Right cardiac atrium (tissue), 5 donors: Measurements from ENCODE around the gene BRAF. TPM values are rescaled to one million over a fixed set of nuclear protein-coding genes. Genes with fewer than 3 reads are reported as not detected.
"Not testable (repeated sequence)": the region's sequence is repeated elsewhere in the genome, so short reads cannot be mapped to it uniquely, and the experiment has no call there.

Experiments
- ATAC-seq, 2 donors: fragments of 200-7000 bp; cut with Tn5 transposase; one replicate each; pipeline versions ENCODE4 v1.8.0 to v1.9.1; 2020; ENCODE audit warnings: moderate library complexity in 2 of 2, mild to moderate bottlenecking in 1 of 2
- DNase-seq, 3 donors: peaks; one replicate each; pipeline ENCODE4 v3.0.0-alpha.2; 2020
- H3K27ac ChIP-seq: one replicate; pipeline ENCODE4 v1.5.1; 2013; ENCODE audit warnings: mild to moderate bottlenecking, low read length, control low read depth, moderate library complexity
- H3K27me3 ChIP-seq: one replicate; pipeline ENCODE4 v1.6.1; 2013; ENCODE audit not compliant: control insufficient read depth, insufficient read depth
- H3K4me1 ChIP-seq: one replicate; pipeline ENCODE4 v1.6.1; 2013; ENCODE audit warnings: low read length; ENCODE audit not compliant: control insufficient read depth, insufficient read depth
- H3K4me3 ChIP-seq: one replicate; pipeline ENCODE4 v1.5.1; 2013; ENCODE audit warnings: low read length, control low read depth
- H3K9me3 ChIP-seq: one replicate; pipeline ENCODE4 v1.6.1; 2013; ENCODE audit warnings: low read length; ENCODE audit not compliant: control insufficient read depth
- WGBS: extraction: QIAGEN DNeasy Blood & Tissue Kit; methylation state at CpG from one replicate; pipeline ENCODE4 v1.1.7; 2013; 5-methylcytosine and 5-hydroxymethylcytosine counted together
- intact Hi-C, 4 donors: fragments of 100-400 bp; cut with DNase I; formaldehyde crosslinking; loops; one replicate each; pipeline versions ENCODE4 v1.11.0 to v1.14.0; 2022 to 2023
- polyA plus RNA-seq: library from polyadenylated mRNA; stranded (reverse); fragments of 200-250 nt; gene quantifications from one replicate; pipeline ENCODE4 v1.2.3, GENCODE V29; 2013
- total RNA-seq, 4 donors: library from RNA; stranded (reverse); fragmentation: NEBNext Ultra II Directional; extraction: Animal tissue kit (Norgen Biotek cat#: 25700); gene quantifications; one replicate each; pipeline ENCODE4 v1.2.1, GENCODE V29; 2021
- donor health status: healthy with polysubstance abuse.
- donor health status: DM: no; HTN: yes; CAD: no.
- donor health status: DM: no; HTN: no; CAD: no.
- donor health status: DM: no; HTN: yes; CAD: no; lungs with severe emphysema.
- donor health status: DM: yes; HTN: yes; CAD: no.

Gene BRAF
- total and polyA plus RNA-seq, 5 donors: 8.4 to 29.3 (median 25.8) TPM

DNA sequence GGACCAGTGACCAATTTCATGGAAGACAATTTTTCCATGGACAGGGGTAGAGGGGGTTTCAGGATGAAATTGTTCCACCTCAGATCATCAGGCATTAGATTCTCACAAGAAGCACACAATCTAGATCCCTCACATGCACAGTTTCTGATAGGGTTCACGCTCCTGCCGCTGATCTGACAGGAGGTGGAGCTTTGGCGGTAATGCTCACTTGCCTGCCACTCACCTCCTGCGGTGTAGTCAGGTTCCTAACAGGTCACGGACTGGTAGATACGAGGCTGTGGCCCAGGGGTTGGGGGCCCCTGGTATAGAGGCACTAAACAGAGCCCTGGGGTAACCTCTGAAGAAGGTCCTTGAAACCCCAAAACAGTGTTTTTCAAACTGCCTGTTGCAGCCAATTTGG, 6.5 kb downstream of the BRAF start:
- ATAC-seq: no peak
- Histone ChIP-seq H3K9me3 (no peaks in the 10 kb centered on the region), H3K4me1 (no peaks in the 10 kb centered on the region), H3K4me3 (no peak overlapping the region), H3K27ac (no peak overlapping the region), H3K27me3 (no peaks in the 10 kb centered on the region)
- DNase-seq: no peak
- WGBS: 97% methylated on average over 6 of the region's 6 CpGs
- intact Hi-C loops: no loop called here

DNA sequence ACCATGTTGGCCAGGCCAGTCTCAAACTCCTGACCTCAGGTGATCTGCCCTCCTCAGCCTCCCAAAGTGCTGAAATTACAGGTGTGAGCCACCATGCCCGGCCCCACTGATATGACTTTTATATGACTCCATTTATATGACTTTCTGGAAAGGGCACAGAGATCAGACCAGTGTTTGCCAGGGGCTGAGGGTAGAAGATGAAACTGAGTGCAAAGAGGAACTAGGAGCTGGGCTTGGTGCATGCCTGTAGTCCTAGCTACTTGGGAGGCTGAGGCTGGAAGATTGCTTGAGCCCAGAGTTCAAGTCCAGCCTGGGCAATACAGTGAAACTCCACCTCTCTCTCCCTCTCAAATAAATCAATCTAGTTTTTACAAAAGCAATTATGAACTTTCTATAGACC, 7.5 kb downstream of the BRAF start:
- ATAC-seq (no peak), DNase-seq (no peak)
- no peak overlapping the region for H3K27ac ChIP-seq
- intact Hi-C loops: no loop called here
- WGBS: 96% methylated on average over 1 of the region's 1 CpG
- H3K4me3 ChIP-seq: no peak overlapping the region
- H3K4me1 ChIP-seq: peaks cover 1% of the 10 kb centered on the region
- H3K9me3 ChIP-seq: no peaks in the 10 kb centered on the region
- no peaks in the 10 kb centered on the region for H3K27me3 ChIP-seq

DNA sequence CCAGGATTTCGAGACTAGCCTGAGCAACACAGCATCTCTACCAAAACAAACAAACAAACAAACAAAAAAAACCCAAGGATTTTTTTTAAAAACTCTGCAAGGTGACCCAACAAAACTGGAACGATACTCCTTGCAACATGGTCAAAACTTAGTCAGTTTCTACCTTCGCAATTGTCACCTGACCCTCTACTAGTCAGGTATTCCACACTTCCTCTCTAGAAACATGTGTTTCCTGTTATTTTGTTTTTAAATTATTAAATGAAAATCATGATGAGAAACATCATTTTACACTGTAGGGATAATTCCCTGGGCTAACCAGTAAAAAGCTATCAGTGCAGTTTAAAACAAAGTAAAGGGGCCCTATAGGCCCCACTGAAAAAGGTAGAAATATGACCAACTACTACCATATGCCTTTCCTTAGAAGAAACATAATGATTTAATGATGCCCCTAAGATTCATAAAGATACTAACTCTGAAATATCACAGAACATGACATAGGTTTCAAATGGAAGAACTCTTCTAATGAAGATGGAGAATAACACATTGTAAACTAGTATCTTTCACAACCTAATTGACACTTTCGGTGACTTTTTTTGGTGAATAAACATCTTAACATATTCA, 8.7 kb downstream of the BRAF start:
- no peak overlapping the region for H3K27ac ChIP-seq
- DNase-seq: no peak
- no peak overlapping the region for H3K4me3 ChIP-seq
- H3K4me1 ChIP-seq: peaks cover 1% of the 10 kb centered on the region
- intact Hi-C loops: no loop called here
- 83% methylated on average over 4 of the region's 4 CpGs for WGBS
- no peaks in the 10 kb centered on the region for H3K9me3 ChIP-seq
- ATAC-seq: no peak
- no peaks in the 10 kb centered on the region for H3K27me3 ChIP-seq

DNA sequence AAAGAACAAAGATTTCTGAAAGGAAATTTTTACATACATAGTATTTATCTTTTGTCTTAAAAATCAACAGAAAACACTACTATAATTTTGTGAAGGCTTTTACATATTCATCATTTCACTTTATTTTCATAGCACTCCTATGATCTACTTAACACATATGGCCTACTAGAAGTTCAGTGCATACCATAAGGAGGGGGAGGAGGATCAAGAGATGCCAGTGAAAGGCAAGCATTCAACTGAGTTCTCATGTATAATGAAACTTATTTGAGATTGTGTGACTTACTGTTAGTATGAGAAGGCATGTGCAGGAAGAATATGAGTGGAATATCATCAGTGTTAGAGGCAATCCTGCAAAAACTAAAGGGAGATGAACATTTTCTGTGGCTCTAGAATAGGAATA, 10.6 kb downstream of the BRAF start:
- no peak for DNase-seq
- H3K27ac ChIP-seq: no peak overlapping the region
- no peaks in the 10 kb centered on the region for H3K27me3 ChIP-seq
- no peak for ATAC-seq
- H3K9me3 ChIP-seq: no peaks in the 10 kb centered on the region
- H3K4me3 ChIP-seq: no peak overlapping the region
- intact Hi-C loops: no loop called here
- peaks cover 5% of the 10 kb centered on the region for H3K4me1 ChIP-seq

DNA sequence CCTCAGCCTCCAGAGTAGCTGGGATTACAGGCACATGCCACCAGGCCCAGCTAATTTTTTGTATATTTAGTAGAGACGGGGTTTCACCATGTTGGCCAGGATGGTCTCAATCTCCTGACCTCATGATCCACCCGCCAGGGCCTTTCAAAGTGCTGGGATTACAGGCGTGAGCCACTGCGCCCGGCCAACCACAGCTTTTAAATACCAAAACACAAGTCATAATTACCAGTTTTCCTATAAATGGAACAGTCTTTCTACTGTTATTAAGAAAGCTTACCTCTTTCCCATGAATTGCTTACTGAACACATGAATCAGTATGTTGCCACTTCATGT, 11.2 kb downstream of the BRAF start:
- H3K4me1 ChIP-seq, DNase-seq, H3K27ac ChIP-seq, H3K4me3 ChIP-seq, H3K27me3 ChIP-seq, intact Hi-C loops, ATAC-seq, H3K9me3 ChIP-seq: not testable (repeated sequence)
- WGBS: 92% methylated on average over 5 of the region's 5 CpGs

DNA sequence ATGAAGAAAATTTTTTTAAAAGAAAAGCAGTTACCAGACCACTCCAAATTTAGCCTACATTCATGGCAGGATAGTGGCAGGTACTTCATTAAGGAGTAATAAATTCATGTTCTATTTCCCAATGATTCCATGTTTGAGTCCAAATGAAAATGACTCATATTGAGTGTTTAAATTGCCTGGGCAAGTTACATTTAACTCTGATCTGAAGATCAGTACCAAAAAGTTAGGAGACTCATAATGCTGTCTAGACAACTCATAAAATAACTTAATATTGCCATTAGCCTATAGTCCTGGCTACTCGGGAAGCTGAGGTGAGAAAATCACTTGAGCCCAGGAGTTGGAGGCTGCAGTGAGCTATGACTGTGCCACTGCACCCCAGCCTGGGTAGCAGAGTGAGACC, 13.0 kb downstream of the BRAF start:
- Histone ChIP-seq H3K27ac (no peak overlapping the region), H3K27me3 (no peaks in the 10 kb centered on the region), H3K4me1 (peaks cover 5% of the 10 kb centered on the region), H3K9me3 (no peaks in the 10 kb centered on the region), H3K4me3 (no peak overlapping the region)
- intact Hi-C loops: no loop called here
- ATAC-seq: no peak
- DNase-seq: no peak
- 84% methylated on average over 1 of the region's 1 CpG for WGBS

DNA sequence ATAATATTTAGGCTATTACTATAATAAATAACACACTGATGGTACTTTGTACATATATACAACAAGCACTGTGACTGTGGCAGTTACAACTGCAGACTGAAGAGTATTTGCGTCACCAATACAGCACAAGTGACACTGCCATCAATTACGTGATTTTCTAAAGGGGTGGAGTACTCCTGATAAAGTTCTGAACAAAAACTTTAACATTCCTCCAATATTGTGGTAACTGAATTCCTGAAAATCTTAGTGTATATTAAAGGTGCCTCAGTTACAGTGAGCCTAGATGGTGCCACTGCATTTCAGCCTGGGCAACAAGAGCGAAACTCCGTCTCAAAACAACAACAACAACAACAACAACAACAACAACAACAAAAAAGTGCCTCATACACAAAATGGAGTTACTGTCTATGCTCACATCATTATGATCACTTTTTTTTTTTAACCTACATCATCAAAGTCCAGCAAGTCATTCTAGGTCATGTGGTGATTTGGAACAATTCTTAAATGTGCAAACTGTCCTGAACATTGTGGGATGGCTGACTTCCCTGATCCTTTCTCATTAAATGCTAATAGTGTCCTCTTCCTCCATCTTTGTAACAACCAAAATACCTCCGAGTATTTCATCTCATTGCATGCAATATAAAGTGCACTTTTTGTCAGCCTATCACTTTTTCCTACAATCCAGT, 15.1 kb downstream of the BRAF start:
- Histone ChIP-seq H3K27ac (no peak overlapping the region), H3K27me3 (no peaks in the 10 kb centered on the region), H3K4me3 (no peak overlapping the region), H3K4me1 (peaks cover 5% of the 10 kb centered on the region), H3K9me3 (no peaks in the 10 kb centered on the region)
- WGBS: 89% methylated on average over 5 of the region's 5 CpGs
- intact Hi-C loops: no loop called here
- ATAC-seq (no peak), DNase-seq (no peak)

DNA sequence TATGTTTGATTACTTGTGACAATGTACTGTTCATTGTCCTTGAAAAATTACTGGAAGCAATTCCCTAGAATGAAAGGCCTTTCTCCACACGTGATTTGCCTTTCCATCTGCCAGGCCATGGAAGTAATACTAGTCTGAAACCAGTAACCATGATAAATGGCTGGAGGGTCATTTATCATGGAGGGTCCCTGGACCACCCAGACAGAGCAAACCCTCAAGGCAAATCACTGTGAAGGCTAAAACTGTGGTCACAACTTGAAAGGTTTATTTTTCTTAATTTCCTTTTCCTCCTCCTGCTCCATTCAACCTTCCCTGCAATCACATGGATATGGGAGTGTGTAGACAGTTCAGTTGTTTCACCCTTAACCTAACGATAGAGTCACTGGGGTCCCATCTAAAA, 16.4 kb downstream of the BRAF start:
- 76% methylated on average over 2 of the region's 2 CpGs for WGBS
- no peak for ATAC-seq
- Histone ChIP-seq H3K9me3 (no peaks in the 10 kb centered on the region), H3K27ac (no peak overlapping the region), H3K27me3 (no peaks in the 10 kb centered on the region), H3K4me1 (peaks cover 5% of the 10 kb centered on the region), H3K4me3 (no peak overlapping the region)
- no peak for DNase-seq
- intact Hi-C loops: no loop called here

DNA sequence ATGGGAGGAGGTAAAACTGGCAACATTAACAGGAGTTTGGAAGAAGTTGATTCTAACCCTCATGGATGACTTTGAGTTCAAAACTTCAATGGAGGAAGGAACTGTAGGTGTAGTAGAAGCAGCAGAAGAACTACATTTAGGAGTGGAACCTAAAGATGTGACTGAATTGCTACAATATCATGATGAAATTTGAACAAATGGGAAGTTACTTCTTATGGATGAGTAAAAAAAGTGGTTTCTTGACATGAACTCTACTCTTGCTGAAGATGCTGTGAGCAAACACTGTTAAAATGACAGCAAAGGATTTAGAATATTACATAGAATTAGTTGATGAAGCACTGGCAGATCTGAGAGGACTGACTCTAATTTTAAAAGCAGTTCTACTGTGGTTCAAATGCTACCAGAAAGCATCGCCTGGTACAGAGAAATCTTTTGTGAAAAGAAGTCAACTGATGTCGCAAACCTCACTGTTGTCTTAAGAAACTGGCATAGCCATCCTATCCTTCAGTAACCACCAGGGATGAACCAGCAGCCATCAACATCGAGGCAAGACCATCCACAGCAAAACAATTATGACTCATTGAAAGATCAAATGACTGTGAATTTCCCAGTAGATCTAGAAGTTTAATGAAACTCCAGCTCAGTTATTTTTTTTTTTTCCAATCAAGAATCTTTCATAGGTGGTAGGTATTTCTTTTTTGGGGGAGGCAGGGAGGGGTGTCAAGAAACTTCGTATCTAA, 20.8 kb downstream of the BRAF start:
- no peak for ATAC-seq
- 97% methylated on average over 4 of the region's 4 CpGs for WGBS
- peaks cover 5% of the 10 kb centered on the region for H3K4me1 ChIP-seq
- intact Hi-C loops: no loop called here
- no peaks in the 10 kb centered on the region for H3K27me3 ChIP-seq
- DNase-seq: no peak
- H3K9me3 ChIP-seq: no peaks in the 10 kb centered on the region
- H3K4me3 ChIP-seq: no peak overlapping the region
- no peak overlapping the region for H3K27ac ChIP-seq

DNA sequence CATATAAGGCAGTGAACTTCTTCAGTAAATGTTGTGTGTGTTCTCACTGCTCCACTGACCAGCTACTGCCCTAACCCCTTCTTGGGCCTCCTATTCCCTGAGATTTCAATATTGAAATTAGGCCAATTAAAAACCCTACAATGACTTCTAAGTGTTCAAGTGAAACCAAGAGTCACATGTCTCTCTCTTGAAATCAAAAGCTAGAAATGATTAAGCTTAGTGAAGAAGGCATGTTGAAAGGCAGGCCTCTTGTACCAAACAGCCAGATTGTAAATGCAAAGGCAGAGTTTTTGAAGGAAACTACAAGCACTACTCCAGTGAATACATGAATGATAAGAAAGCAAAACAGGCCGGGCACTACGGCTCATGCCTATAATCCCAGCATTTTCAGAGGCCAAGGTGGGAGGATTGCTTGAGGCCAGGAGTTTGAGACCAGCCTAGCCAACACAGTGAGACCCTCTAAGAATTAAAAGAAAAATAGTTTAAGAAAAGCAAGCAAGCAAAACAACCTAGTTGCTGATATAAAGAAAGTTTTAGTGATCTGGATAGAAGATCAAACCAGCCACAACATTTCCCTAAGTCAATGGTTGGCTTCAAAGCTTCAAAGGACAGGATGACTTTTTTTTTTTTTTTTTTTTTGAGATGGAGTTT, 22.3 kb downstream of the BRAF start:
- Histone ChIP-seq H3K27me3 (no peaks in the 10 kb centered on the region), H3K9me3 (no peaks in the 10 kb centered on the region), H3K4me3 (no peak overlapping the region), H3K4me1 (peaks cover 5% of the 10 kb centered on the region), H3K27ac (no peak overlapping the region)
- 92% methylated on average over 2 of the region's 2 CpGs for WGBS
- DNase-seq: no peak
- intact Hi-C loops: no loop called here
- no peak for ATAC-seq

DNA sequence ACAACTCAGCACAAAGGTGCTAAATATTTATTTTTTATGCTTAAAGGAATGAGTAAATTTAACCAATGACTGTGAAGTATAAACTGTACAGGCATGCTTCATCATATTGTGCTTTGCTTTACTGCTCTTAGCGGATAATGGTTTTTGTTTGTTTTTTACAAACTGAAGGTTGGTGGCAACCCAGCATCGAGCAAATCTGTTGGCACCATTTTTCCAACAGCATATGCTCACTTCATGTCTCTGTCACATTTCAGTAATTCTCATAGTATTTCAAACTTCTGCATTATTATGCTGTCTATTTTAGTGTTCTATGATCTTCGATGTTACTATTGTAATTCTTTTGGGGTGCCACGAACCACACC, 22.8 kb downstream of the BRAF start:
- Histone ChIP-seq H3K27ac (no peak overlapping the region), H3K9me3 (no peaks in the 10 kb centered on the region), H3K4me1 (peaks cover 5% of the 10 kb centered on the region), H3K4me3 (no peak overlapping the region), H3K27me3 (no peaks in the 10 kb centered on the region)
- no peak for DNase-seq
- WGBS: 97% methylated on average over 4 of the region's 4 CpGs
- no peak for ATAC-seq
- intact Hi-C loops: no loop called here
